ENCODE results near the gene SPEF1.

Gene SPEF1

GRCh38 chr20:3744806-3745685 lies 36.2 kb downstream of the SPEF1 start:
- peak in 1 of 2 donors; percentile 74 for DNase-seq

- no peak for DNase-seq
Observed at GRCh38 chr20:3744037-3744436, 37.2 kb downstream of the SPEF1 start.

- DNase-seq: no peak
Observed at GRCh38 chr20:3743251-3743650, 38.0 kb downstream of the SPEF1 start.

GRCh38 chr20:3741836-3742458 lies 39.3 kb downstream of the SPEF1 start:
- DNase-seq: no peak

- no peak for DNase-seq
Observed at GRCh38 chr20:3740615-3741301, 40.5 kb downstream of the SPEF1 start.

- DNase-seq: no peak
Observed at GRCh38 chr20:3739926-3740451, 41.3 kb downstream of the SPEF1 start.

GRCh38 chr20:3739054-3739925 lies 42.0 kb downstream of the SPEF1 start:
- no peak for DNase-seq

GRCh38 chr20:3738111-3739053 lies 42.9 kb downstream of the SPEF1 start:
- no peak for DNase-seq

- DNase-seq: no peak
Observed at GRCh38 chr20:3735768-3736167, 45.5 kb downstream of the SPEF1 start.

- DNase-seq: no peak
Observed at GRCh38 chr20:3734111-3734843, 47.0 kb downstream of the SPEF1 start.

GRCh38 chr20:3733119-3733995 lies 47.9 kb downstream of the SPEF1 start:
- DNase-seq: no peak

GRCh38 chr20:3732327-3733118 lies 48.7 kb downstream of the SPEF1 start, which contains the start of gene HSPA12B:
Gene HSPA12B, plus strand, starts transcription at chr20:3732685. Its CDS starts 5,990 bp downstream, at chr20:3738675.
- DNase-seq: no peak

GRCh38 chr20:3731944-3732326 lies 49.3 kb downstream of the SPEF1 start:
- DNase-seq: no peak

GRCh38 chr20:3730803-3731672 lies 50.2 kb downstream of the SPEF1 start:
- DNase-seq: no peak

GRCh38 chr20:3729811-3730540 lies 51.3 kb downstream of the SPEF1 start:
- no peak for DNase-seq

- DNase-seq: no peak
Observed at GRCh38 chr20:3729378-3729777, 51.9 kb downstream of the SPEF1 start.

- no peak for DNase-seq
Observed at GRCh38 chr20:3728876-3729275, 52.4 kb downstream of the SPEF1 start.
